ENCODE results near the gene ZNF398.

- TF ChIP-seq CTCF (IDR thresholded peaks at IDR 0.05 in 4 of 5, conservative IDR thresholded peaks at IDR 0.05 in 1 of 5) (no peak), POLR2A (IDR thresholded peaks at IDR 0.05) (no peak)
Measured at GRCh38 chr7:149180722-149181449, 33.6 kb downstream of the ZNF398 start.

All from gastrocnemius medialis (tissue), 4 donors.